Mesodermal cell (in vitro differentiated cells): Measurements from ENCODE around the gene ABCC11.
"Not testable (repeated sequence)": the region's sequence is repeated elsewhere in the genome, so short reads cannot be mapped to it uniquely, and the experiment has no call there.

Experiments
- H3K27ac ChIP-seq: 2 replicates; pipeline ENCODE4 v1.7.0; 2013; ENCODE audit warnings: mild to moderate bottlenecking, low read depth, low read length, moderate library complexity; ENCODE audit not compliant: severe bottlenecking
- H3K36me3 ChIP-seq: 2 replicates; pipeline ENCODE4 v1.7.1; 2013; ENCODE audit warnings: mild to moderate bottlenecking, low read length, moderate library complexity; ENCODE audit not compliant: control insufficient read depth, insufficient read depth
- H3K4me1 ChIP-seq: one replicate; pipeline ENCODE4 v1.7.1; 2013; ENCODE audit warnings: mild to moderate bottlenecking, low read length; ENCODE audit not compliant: insufficient read depth, control insufficient read depth, poor library complexity, severe bottlenecking
- H3K4me3 ChIP-seq: 2 replicates; pipeline ENCODE4 v1.7.0; 2013; ENCODE audit warnings: low read length, control low read depth, mild to moderate bottlenecking; ENCODE audit not compliant: insufficient read depth, poor library complexity, severe bottlenecking; ENCODE audit errors: extremely low read depth
- H3K9me3 ChIP-seq: 2 replicates; pipeline ENCODE4 v1.7.1; 2013; ENCODE audit warnings: mild to moderate bottlenecking, low read length, moderate library complexity; ENCODE audit not compliant: control insufficient read depth
- WGBS, 2 experiments: methylation state at CpG; one replicate each; pipeline ENCODE4 v1.1.5; 2013; ENCODE audit warnings: missing lambda C conversion rate in 2 of 2; ENCODE audit not compliant: insufficient coverage in 2 of 2; 5-methylcytosine and 5-hydroxymethylcytosine counted together

ABCC11 gene

DNA sequence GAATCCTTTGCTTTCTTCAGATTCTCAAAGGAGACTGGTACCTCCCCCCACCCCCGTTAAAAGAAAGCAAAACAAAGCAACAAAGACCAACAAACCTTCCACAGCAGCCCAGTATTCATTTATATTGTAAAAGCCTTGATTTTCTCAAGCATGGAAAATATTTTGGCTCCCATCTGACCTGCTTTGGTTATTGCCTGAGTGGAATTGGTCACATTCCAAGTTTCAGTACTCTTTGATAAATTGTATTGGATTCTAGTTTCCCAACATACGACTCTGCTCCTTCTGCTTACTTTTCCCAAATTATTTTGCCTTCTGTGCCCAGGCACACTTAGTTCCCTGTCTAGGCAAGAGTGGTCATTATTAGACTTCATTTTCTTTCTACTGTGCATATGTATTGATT is 1.3 kb downstream of the ABCC11 start:
- Histone ChIP-seq H3K4me3 (no peak overlapping the region), H3K4me1 (no peaks in the 10 kb centered on the region), H3K27ac (no peak overlapping the region), H3K36me3 (no peaks in the 10 kb centered on the region), H3K9me3 (peaks cover under 1% of the 10 kb centered on the region)
- 100% methylated on average over 1 of the region's 2 CpGs; no CpG with 5 or more reads in 1 of the 2 experiments for WGBS, 2 experiments

DNA sequence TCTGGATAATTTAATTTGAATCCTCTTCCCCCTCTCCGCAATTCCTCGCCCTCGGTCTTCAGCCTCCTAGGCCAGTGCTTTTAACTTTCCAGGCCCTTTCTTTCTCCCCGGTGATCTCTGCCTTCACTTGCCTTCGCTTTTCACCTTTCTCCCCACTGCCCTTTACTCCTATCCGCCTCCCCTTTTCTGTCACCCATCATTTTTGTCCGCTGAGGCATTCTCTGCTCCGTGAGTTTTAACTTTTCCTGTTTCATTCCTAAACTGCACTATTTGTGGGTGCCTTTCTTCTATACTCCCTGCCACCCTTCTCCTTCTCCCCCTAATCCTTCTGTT is 2.5 kb downstream of the ABCC11 start:
- H3K36me3 ChIP-seq = no peaks in the 10 kb centered on the region
- H3K9me3 ChIP-seq = peaks cover 4% of the 10 kb centered on the region
- peak overlapping the region; percentile 84 for H3K4me3 ChIP-seq
- WGBS, 2 experiments = 15 to 17% methylated on average over 8 of the region's 8 CpGs
- H3K4me1 ChIP-seq = no peaks in the 10 kb centered on the region
- H3K27ac ChIP-seq = no peak overlapping the region

DNA sequence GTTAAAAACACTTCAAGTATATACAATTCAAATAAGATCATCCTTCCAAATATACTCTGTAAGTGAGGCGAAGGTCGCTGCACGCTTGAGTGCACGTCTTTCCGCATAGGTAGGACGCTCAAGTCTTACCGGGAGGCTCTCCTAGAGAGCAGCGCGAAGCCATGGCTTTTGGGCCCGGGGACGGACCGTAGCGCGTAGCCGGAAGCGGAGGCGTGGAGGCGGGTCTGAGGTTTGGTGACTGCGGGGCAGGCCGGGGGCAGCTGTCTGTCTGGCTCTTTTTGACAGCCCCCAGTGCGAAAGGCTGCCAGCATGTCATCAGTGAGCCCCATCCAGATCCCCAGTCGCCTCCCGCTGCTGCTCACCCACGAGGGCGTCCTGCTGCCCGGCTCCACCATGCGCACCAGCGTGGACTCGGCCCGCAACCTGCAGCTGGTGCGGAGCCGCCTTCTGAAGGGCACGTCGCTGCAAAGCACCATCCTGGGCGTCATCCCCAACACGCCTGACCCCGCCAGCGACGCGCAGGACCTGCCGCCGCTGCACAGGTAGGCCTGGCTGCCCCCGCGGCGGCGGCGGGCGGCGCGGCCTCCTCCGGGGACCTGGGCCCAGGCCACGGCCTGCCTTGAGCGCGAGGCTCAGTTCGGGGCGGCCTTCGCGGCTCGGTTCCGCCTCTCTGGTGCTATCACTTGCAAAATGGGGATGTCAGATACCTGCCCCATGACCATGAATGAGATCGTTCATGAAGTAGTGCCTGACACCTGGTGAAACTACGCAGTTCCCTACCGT is 3.1 kb downstream of the ABCC11 start, which contains the start of gene LONP2:
Gene LONP2, plus strand, starts transcription at position 221 of the 783 bp plus-strand sequence. Its CDS starts 89 bp downstream, at position 310.
- 1% methylated on average over 51 to 63 of the region's 63 CpGs for WGBS, 2 experiments
- no peaks in the 10 kb centered on the region for H3K4me1 ChIP-seq
- no peaks in the 10 kb centered on the region for H3K36me3 ChIP-seq
- peaks cover 4% of the 10 kb centered on the region for H3K9me3 ChIP-seq
- H3K4me3 ChIP-seq = peak within 1 kb of the TSS; percentile 84
- H3K27ac ChIP-seq = no peak within 1 kb of the TSS

DNA sequence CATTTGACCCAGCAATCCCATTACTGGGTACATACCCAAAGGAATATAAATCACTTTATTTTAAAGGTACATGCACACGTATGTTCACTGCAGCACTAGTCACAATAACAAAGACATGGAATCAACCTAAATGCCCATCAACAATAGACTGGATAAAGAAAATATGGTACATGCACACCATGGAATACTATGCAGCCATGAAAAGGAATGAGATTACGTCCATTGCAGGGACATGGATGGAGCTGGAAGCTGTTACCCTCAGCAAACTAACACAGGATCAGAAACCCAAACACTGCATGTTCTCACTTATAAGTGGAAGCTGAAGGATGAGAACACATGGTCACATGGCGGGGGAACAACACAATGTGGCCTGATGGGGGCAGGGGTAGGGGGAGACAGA is 7.2 kb downstream of the ABCC11 start:
- H3K27ac ChIP-seq, H3K4me3 ChIP-seq, H3K36me3 ChIP-seq, H3K4me1 ChIP-seq, H3K9me3 ChIP-seq: not testable (repeated sequence)
- 100% methylated on average over 2 to 3 of the region's 3 CpGs for WGBS, 2 experiments

DNA sequence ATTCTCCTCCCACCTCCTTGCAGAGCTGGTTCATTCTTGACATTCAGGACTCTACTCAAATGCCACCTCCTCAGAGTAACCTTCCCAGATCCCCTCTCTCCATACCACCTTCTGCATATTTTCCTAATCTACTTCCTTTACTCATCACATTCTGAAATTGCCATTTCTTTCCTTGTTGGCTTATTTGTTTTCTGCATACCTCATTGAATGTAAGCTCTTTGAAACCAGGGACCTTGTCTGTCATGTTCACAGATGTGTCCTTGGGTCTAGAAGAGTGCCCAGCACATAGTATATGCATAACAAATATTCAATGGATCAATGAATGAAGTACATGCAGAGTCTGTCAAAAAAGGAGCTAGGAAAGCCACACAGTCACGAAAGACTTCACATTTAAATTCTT is 11.1 kb downstream of the ABCC11 start:
- H3K27ac ChIP-seq = no peak overlapping the region
- H3K4me1 ChIP-seq = no peaks in the 10 kb centered on the region
- H3K4me3 ChIP-seq = no peak overlapping the region
- 70% methylated on average over 1 of the region's 1 CpG; no CpG with 5 or more reads in 1 of the 2 experiments for WGBS, 2 experiments
- peaks cover 4% of the 10 kb centered on the region for H3K9me3 ChIP-seq
- no peaks in the 10 kb centered on the region for H3K36me3 ChIP-seq

DNA sequence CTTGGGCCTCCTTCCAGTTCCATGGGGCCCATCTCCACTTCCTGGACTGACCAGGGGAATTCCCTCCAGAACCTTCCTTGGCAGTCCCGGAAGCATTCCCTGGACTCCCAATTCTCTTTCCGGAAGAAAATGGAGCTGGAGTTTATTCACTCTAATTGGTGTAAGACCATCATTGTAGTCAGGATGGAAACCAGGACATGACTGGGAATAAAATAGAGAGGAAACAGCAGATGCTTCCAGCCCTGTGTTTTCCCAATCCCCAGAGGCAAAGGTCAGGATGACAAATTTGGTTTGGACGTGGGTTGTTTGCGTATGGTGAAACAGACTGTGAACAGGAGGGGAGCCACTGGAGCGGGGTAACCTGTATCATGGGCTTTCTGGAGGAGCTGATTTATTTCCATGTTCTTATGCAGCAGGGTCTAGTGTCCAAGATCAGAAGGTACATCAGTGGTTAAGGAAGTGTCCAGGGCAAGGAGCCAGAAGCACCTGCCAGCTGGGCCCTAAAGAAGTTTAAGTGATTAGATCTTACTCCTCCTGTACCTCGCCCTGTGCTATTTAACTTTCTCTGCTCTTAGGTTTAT is 11.7 kb downstream of the ABCC11 start:
- Histone ChIP-seq H3K9me3 (no peaks in the 10 kb centered on the region), H3K27ac (no peak overlapping the region), H3K36me3 (no peaks in the 10 kb centered on the region), H3K4me3 (no peak overlapping the region), H3K4me1 (no peaks in the 10 kb centered on the region)
- WGBS, 2 experiments = 84 to 98% methylated on average over 4 to 5 of the region's 6 CpGs

DNA sequence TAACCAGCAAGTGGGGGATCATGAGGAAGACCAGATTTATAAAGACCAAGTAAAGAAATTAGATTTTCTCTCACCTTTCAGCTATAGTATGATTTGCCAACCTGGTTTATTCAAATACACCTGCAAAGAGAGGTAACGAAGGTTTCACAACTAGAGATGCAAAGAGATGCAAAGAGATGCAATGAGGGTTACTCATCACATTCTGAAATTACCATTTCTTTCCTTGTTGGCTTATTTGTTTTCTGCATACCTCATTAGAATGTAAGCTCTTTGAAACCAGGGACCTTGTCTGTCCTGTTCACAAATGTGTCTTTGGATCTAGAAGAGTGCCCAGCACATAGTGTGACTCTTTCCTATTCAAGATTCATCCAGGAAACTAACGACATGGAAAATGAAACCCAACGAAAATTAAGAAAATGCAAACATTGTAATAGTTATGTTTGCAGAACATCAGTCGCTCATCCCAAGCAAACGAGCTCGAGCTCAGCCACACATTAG is 12.2 kb downstream of the ABCC11 start:
- no peaks in the 10 kb centered on the region for H3K4me1 ChIP-seq
- H3K4me3 ChIP-seq = no peak overlapping the region
- H3K36me3 ChIP-seq = no peaks in the 10 kb centered on the region
- no peaks in the 10 kb centered on the region for H3K9me3 ChIP-seq
- no peak overlapping the region for H3K27ac ChIP-seq
- WGBS, 2 experiments = 90 to 100% methylated on average over 3 to 5 of the region's 6 CpGs

DNA sequence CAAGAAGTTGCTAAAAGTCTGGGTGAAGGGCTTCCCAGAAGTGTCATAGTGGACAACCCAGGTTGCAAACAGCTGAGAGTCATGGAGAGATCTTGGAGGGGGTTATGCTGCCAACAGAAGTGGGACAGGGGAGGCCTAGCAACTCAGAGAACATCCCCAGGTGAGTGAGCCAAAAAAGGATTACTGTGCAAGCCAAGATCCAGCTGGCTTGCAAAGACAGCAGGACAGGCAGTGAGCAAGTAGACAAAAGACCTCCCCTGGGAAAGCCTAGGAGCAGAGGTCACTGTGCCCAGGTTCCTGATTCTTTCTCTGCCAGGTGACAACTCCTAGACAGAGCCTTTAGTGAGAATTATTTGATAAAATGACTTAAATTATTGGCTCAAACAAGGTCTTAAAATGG is 12.7 kb downstream of the ABCC11 start:
- H3K4me3 ChIP-seq = no peak overlapping the region
- H3K4me1 ChIP-seq = no peaks in the 10 kb centered on the region
- no peak overlapping the region for H3K27ac ChIP-seq
- H3K36me3 ChIP-seq = no peaks in the 10 kb centered on the region
- no peaks in the 10 kb centered on the region for H3K9me3 ChIP-seq

DNA sequence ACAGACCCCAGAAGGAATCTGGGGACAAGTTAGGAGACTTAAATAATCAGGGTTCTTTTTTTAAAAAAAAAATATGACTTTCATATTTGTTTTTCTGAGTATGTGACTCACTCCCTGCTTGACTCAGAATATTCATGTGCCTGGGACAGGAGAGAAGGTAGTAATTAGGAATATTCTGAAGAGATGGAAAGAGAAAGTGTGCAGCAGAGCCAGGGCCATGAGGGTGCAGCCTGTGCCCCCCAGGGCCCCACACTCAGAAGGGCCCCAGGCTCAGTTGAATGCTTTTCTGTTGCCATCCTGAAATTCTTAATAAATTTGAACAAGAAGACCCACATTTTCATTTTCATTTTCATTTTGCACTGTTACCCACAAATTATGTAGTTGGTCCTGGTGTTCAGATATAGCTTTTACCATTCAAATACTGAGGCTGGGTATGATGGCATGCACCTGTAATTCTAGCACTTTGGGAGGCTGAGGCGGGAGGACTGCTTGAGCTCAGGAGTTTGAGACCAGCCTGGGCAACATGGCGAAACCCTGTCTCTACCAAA is 14.8 kb downstream of the ABCC11 start:
- Histone ChIP-seq H3K36me3 (no peaks in the 10 kb centered on the region), H3K27ac (no peak overlapping the region), H3K4me3 (no peak overlapping the region), H3K4me1 (no peaks in the 10 kb centered on the region), H3K9me3 (no peaks in the 10 kb centered on the region)
- 88% methylated on average over 2 of the region's 2 CpGs; no CpG with 5 or more reads in 1 of the 2 experiments for whole genome bisulfite sequencing, 2 experiments

DNA sequence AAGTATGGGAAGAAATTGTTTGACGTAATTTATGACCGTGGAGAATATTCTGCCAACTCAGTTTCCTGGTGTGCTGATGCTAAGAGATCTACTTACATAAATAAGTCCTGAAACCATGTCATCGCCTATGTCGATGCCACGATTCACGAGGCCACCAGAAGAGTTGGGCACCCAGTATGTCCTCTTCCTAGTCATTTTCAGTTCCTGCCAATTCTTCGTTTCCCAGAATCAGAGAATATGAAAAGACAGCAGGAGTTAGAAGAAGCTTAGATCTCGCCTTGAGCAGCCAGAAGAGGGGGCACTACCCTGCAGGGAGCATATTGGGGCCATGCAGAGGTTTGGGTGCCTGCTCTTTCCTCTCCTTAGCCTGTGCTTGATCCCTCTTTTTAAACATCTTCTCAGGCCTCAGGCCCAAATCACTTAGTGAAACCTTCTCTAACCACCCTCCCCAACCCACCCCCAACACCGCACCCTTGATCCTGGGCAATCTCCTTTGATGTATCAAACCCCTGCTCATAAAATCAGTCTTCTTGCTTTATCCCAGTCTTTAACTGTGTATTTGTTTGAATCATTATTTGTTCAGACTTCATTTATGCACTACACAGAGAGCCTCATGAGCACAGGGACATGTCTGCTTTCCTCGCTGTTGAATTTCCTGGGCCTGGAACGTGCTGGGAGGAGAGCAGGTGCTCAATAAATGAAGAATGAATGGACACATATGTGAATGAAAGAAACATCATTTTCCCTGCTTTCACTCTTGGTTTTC is 15.4 kb downstream of the ABCC11 start:
- Histone ChIP-seq H3K36me3 (no peaks in the 10 kb centered on the region), H3K9me3 (no peaks in the 10 kb centered on the region), H3K4me3 (no peak overlapping the region), H3K4me1 (no peaks in the 10 kb centered on the region), H3K27ac (no peak overlapping the region)
- WGBS, 2 experiments = 72 to 90% methylated on average over 4 of the region's 11 CpGs
